Measurements from ENCODE around the gene NOX4.
"Not testable (repeated sequence)": the region's sequence is repeated elsewhere in the genome, so short reads cannot be mapped to it uniquely, and the experiment has no call there.

NOX4 gene

GRCh38 chr11:89437317-89437716 lies 53.9 kb downstream of the NOX4 start:
- H3K4me1 ChIP-seq (ENCODE audit: control insufficient read depth, low read length) = no peaks in the 10 kb centered on the region
- no peaks in the 10 kb centered on the region for H3K9me2 ChIP-seq (replicated peaks; ENCODE audit: control insufficient read depth, low read length)
- no peak overlapping the region for H3K4me3 ChIP-seq (ENCODE audit: low read length)

DNA sequence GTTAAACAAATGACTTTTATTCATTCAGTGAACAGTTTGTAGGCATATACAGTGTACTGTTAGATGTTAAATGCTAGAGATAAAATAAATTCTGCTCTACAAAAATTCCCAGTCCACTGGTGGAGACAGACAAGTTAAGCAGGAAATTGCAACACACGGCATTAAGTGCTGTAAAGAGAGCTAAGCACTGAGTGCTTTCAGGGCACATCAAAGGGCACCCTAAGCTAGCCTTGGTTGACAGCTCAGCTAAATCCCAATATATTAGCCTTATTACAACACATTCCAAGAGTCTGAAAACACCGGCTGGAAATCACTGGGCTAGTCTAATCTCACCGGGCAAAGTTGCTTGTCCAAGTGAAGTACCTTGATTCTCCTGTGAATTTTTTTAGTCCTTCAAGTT lies 55.1 kb downstream of the NOX4 start:
- H3K9me3 ChIP-seq (ENCODE audit: control insufficient read depth, insufficient read depth, low read length) = no peaks in the 10 kb centered on the region
- no peaks in the 10 kb centered on the region for H3F3A ChIP-seq (ENCODE audit: control insufficient read depth, insufficient read depth)
- no peaks in the 10 kb centered on the region for H3K36me3 ChIP-seq (ENCODE audit: control insufficient read depth, low read length)
- no peaks in the 10 kb centered on the region for H3K4me1 ChIP-seq (ENCODE audit: control insufficient read depth, low read length)
- no peak overlapping the region for H3K4me2 ChIP-seq (ENCODE audit: low read length)
- no peak overlapping the region for H3K4me3 ChIP-seq (ENCODE audit: low read length)
- no peaks in the 10 kb centered on the region for H3K9me2 ChIP-seq (replicated peaks; ENCODE audit: control insufficient read depth, low read length)
- no peaks in the 10 kb centered on the region for H3K27me3 ChIP-seq (ENCODE audit: control insufficient read depth, low read length)
- H3K27ac ChIP-seq (ENCODE audit: low read depth, low read length) = no peak overlapping the region
- no peaks in the 10 kb centered on the region for H4K20me1 ChIP-seq (ENCODE audit: control insufficient read depth, insufficient read depth, low read depth, low read length)
- no peaks in the 10 kb centered on the region for H3K79me2 ChIP-seq (ENCODE audit: control insufficient read depth, low read length)
- TF ChIP-seq CTCF (IDR thresholded peaks at IDR 0.05; ENCODE audit: low read depth, low read length, poor library complexity, severe bottlenecking) = no peak
- TF ChIP-seq EZH2phosphoT487 (IDR thresholded peaks at IDR 0.05; ENCODE audit: borderline replicate concordance, low read length) = no peak

More at GRCh38 chr11:89437317-89437716, 53.9 kb downstream of the NOX4 start:
- H4K20me1 ChIP-seq (ENCODE audit: control insufficient read depth, insufficient read depth, low read depth, low read length) = no peaks in the 10 kb centered on the region
- H3K9me3 ChIP-seq (ENCODE audit: control insufficient read depth, insufficient read depth, low read length) = no peaks in the 10 kb centered on the region
- H3K79me2 ChIP-seq (ENCODE audit: control insufficient read depth, low read length) = no peaks in the 10 kb centered on the region
- no peaks in the 10 kb centered on the region for H3K27me3 ChIP-seq (ENCODE audit: control insufficient read depth, low read length)
- no peaks in the 10 kb centered on the region for H3F3A ChIP-seq (ENCODE audit: control insufficient read depth, insufficient read depth)
- no peak overlapping the region for H3K4me2 ChIP-seq (ENCODE audit: low read length)
- TF ChIP-seq EZH2phosphoT487 (IDR thresholded peaks at IDR 0.05; ENCODE audit: borderline replicate concordance, low read length) (no peak), CTCF (IDR thresholded peaks at IDR 0.05; ENCODE audit: low read depth, low read length, poor library complexity, severe bottlenecking) (no peak)
- H3K27ac ChIP-seq (ENCODE audit: low read depth, low read length) = no peak overlapping the region
- H3K36me3 ChIP-seq (ENCODE audit: control insufficient read depth, low read length) = no peaks in the 10 kb centered on the region

- H3K27ac ChIP-seq (ENCODE audit: low read depth, low read length) = no peak overlapping the region
- no peaks in the 10 kb centered on the region for H3K9me2 ChIP-seq (replicated peaks; ENCODE audit: control insufficient read depth, low read length)
- H3K27me3 ChIP-seq (ENCODE audit: control insufficient read depth, low read length) = no peaks in the 10 kb centered on the region
- no peak overlapping the region for H3K4me2 ChIP-seq (ENCODE audit: low read length)
- no peaks in the 10 kb centered on the region for H4K20me1 ChIP-seq (ENCODE audit: control insufficient read depth, insufficient read depth, low read depth, low read length)
- TF ChIP-seq EZH2phosphoT487 (IDR thresholded peaks at IDR 0.05; ENCODE audit: borderline replicate concordance, low read length) (no peak), CTCF (IDR thresholded peaks at IDR 0.05; ENCODE audit: low read depth, low read length, poor library complexity, severe bottlenecking) (no peak)
- H3K79me2 ChIP-seq (ENCODE audit: control insufficient read depth, low read length) = no peaks in the 10 kb centered on the region
- H3F3A ChIP-seq (ENCODE audit: control insufficient read depth, insufficient read depth) = no peaks in the 10 kb centered on the region
- H3K36me3 ChIP-seq (ENCODE audit: control insufficient read depth, low read length) = no peaks in the 10 kb centered on the region
- no peak overlapping the region for H3K4me3 ChIP-seq (ENCODE audit: low read length)
- H3K9me3 ChIP-seq (ENCODE audit: control insufficient read depth, insufficient read depth, low read length) = no peaks in the 10 kb centered on the region
- H3K4me1 ChIP-seq (ENCODE audit: control insufficient read depth, low read length) = no peaks in the 10 kb centered on the region
These were observed 57.9 kb downstream of the NOX4 start for GRCh38 chr11:89433278-89433677.

GRCh38 chr11:89432182-89432581 lies 59.0 kb downstream of the NOX4 start:
- not testable (repeated sequence) for H4K20me1 ChIP-seq (ENCODE audit: control insufficient read depth, insufficient read depth, low read depth, low read length); H3K27me3 ChIP-seq (ENCODE audit: control insufficient read depth, low read length); H3K27ac ChIP-seq (ENCODE audit: low read depth, low read length)

DNA sequence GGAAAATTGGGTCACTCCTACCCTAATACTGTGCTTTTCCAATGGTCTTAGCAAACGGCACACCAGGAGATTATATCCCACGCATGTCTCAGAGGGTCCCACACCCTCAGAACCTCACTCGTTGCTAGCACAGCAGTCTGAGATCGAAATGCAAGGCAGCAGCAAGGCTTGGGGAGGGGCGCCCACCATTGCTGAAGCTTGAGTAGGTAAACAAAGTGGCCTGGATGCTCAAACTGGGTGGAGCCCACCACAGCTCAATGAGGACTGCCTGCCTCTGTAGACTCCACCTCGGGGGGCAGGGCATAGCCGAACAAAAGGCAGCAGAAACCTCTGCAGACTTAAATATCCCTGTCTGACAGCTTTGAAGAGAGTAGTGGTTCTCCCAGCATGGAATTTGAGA lies 64.7 kb downstream of the NOX4 start:
- not testable (repeated sequence) for H3K79me2 ChIP-seq (ENCODE audit: control insufficient read depth, low read length); H4K20me1 ChIP-seq (ENCODE audit: control insufficient read depth, insufficient read depth, low read depth, low read length); H3K36me3 ChIP-seq (ENCODE audit: control insufficient read depth, low read length); H3F3A ChIP-seq (ENCODE audit: control insufficient read depth, insufficient read depth); H3K4me1 ChIP-seq (ENCODE audit: control insufficient read depth, low read length); H3K9me2 ChIP-seq (replicated peaks; ENCODE audit: control insufficient read depth, low read length); H3K4me3 ChIP-seq (ENCODE audit: low read length); H3K27me3 ChIP-seq (ENCODE audit: control insufficient read depth, low read length); H3K9me3 ChIP-seq (ENCODE audit: control insufficient read depth, insufficient read depth, low read length); H3K27ac ChIP-seq (ENCODE audit: low read depth, low read length); H3K4me2 ChIP-seq (ENCODE audit: low read length)

More at GRCh38 chr11:89432182-89432581, 59.0 kb downstream of the NOX4 start:
- not testable (repeated sequence) for H3K4me1 ChIP-seq (ENCODE audit: control insufficient read depth, low read length); H3K79me2 ChIP-seq (ENCODE audit: control insufficient read depth, low read length); H3K4me3 ChIP-seq (ENCODE audit: low read length); H3F3A ChIP-seq (ENCODE audit: control insufficient read depth, insufficient read depth); H3K9me2 ChIP-seq (replicated peaks; ENCODE audit: control insufficient read depth, low read length); H3K9me3 ChIP-seq (ENCODE audit: control insufficient read depth, insufficient read depth, low read length); H3K4me2 ChIP-seq (ENCODE audit: low read length); H3K36me3 ChIP-seq (ENCODE audit: control insufficient read depth, low read length)

Data from DOHH2 (cell line).